SJCRH30 (cell line): Measurements from ENCODE around the gene ATP11A. TPM values are rescaled to one million over a fixed set of nuclear protein-coding genes. Genes with fewer than 3 reads are reported as not detected.

ENCODE experiments used
- DNase-seq, 2 experiments: peaks; one replicate each; pipeline ENCODE4 v3.0.0-alpha.2; 2015 to 2020
- H3K27ac ChIP-seq: fragments of 250-450 bp; sonication (Bioruptor Pico); 2 replicates; pipeline ENCODE4 v1.5.1; 2020; ENCODE audit warnings: mild to moderate bottlenecking, moderate library complexity
- H3K27me3 ChIP-seq: fragments of 250-450 bp; sonication (Bioruptor Pico); 2 replicates; pipeline ENCODE4 v1.5.1; 2020; ENCODE audit warnings: mild to moderate bottlenecking, moderate library complexity
- H3K36me3 ChIP-seq: fragments of 250-450 bp; sonication (Bioruptor Pico); 2 replicates; pipeline ENCODE4 v1.5.1; 2020; ENCODE audit warnings: mild to moderate bottlenecking, moderate library complexity
- H3K4me1 ChIP-seq: fragments of 250-450 bp; sonication (Bioruptor Pico); 2 replicates; pipeline ENCODE4 v1.5.1; 2020; ENCODE audit warnings: mild to moderate bottlenecking, moderate library complexity
- H3K4me3 ChIP-seq: fragments of 250-450 bp; sonication (Bioruptor Pico); 2 replicates; pipeline ENCODE4 v1.5.1; 2020; ENCODE audit warnings: mild to moderate bottlenecking, moderate library complexity
- H3K9me3 ChIP-seq: fragments of 250-450 bp; sonication (Bioruptor Pico); replicated peaks from 2 replicates; pipeline ENCODE4 v1.5.1; 2020; ENCODE audit warnings: mild to moderate bottlenecking, moderate library complexity
- total RNA-seq: library from RNA; depleted of rRNA; stranded (reverse); fragments of >200 nt; shearing (Covaris generic); gene quantifications from 2 replicates; pipeline ENCODE4 v1.2.3, GENCODE V29; 2014

ATP11A gene
- total RNA-seq, 1 experiment from 2014 or later, result 14.2 TPM

DNA sequence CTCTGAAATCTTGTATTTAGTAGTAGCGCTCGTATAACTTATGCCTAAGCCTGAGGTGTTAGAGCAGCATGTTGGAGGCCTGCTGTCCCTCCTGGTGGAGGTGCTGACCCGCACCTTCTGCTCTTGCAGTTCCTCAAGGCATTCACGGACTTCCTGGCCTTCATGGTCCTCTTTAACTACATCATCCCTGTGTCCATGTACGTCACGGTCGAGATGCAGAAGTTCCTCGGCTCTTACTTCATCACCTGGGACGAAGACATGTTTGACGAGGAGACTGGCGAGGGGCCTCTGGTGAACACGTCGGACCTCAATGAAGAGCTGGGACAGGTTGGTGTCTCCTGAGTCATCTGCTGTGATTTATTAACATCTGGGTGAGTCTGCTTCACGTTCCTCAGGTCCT, 136.7 kb downstream of the ATP11A start:
- DNase-seq, result no peak
- H3K27me3 ChIP-seq, result no peaks in the 10 kb centered on the region
- no peak overlapping the region for H3K4me3 ChIP-seq
- no peaks in the 10 kb centered on the region for H3K4me1 ChIP-seq
- no peak overlapping the region for H3K27ac ChIP-seq
- no peaks in the 10 kb centered on the region for H3K36me3 ChIP-seq
- H3K9me3 ChIP-seq, result no peaks in the 10 kb centered on the region

DNA sequence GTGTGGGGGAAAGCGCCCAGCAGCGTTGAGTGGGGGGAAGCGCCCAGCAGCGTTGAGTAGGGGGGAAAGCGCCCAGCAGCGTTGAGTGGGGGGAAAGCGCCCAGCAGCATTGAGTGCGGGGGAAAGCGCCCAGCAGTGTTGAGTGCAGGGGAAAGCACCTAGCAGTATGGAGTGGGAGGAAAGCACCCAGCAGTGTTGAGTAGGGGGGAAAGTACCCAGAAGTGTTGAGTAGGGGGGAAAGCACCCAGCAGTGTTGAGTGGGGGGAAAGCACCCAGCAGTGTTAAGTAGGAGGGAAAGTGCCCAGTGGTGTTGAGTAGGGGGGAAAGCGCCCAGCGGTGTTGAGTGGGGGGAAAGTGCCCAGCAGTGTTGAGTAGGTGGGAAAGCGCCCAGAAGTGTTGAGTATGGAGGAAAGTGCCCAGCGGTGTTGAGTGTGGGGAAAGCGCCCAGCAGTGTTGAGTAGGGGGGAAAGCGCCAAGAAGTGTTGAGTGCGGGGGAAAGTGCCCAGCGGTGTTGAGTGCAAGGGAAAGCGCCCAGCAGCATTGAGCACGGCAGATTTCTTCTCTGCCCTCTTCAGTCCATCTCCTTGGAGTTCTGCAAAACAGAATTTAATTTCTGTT, 138.4 kb downstream of the ATP11A start:
- no peaks in the 10 kb centered on the region for H3K9me3 ChIP-seq
- no peak overlapping the region for H3K4me3 ChIP-seq
- H3K27ac ChIP-seq, result no peak overlapping the region
- no peaks in the 10 kb centered on the region for H3K27me3 ChIP-seq
- H3K36me3 ChIP-seq, result peaks cover 8% of the 10 kb centered on the region; the same call in 1 of the 2 replicates
- DNase-seq, result no peak
- H3K4me1 ChIP-seq, result no peaks in the 10 kb centered on the region

DNA sequence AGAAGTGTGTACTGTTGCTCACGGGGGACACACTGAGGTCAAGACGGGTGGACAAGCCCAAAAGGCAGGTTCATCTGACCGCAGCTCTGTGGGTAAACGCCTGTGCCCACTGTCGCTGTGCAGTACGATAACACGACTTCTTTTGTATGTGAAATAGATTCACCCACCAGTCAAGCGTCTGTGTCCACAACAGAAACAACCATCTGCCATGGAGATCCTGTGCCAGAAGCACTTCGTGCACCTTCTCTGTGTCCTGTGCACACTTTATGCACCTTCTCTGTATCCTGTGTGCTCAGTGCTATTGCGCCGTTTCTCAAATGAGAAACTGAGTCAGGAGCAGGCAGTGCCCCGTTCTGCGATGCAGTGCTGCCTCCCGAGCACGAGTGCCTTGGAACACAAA, 138.9 kb downstream of the ATP11A start:
- Histone ChIP-seq H3K36me3 (peaks cover 11% of the 10 kb centered on the region; the same call in 1 of the 2 replicates), H3K4me3 (no peak overlapping the region), H3K27me3 (no peaks in the 10 kb centered on the region), H3K4me1 (no peaks in the 10 kb centered on the region), H3K9me3 (no peaks in the 10 kb centered on the region), H3K27ac (no peak overlapping the region)
- DNase-seq, result no peak

DNA sequence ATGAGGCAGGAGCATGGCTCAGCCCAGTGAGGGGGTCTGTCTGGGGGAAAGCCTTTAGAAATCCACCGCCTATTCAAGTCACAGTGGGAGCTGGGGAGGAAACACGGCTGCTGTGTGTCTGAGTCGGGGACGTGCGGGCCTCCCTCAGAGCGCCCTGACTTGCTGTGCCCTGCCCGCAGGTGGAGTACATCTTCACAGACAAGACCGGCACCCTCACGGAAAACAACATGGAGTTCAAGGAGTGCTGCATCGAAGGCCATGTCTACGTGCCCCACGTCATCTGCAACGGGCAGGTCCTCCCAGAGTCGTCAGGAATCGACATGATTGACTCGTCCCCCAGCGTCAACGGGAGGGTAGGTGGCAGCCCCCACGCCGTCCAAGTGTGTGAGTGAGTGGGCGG, 141.4 kb downstream of the ATP11A start:
- Histone ChIP-seq H3K4me1 (no peaks in the 10 kb centered on the region), H3K4me3 (no peak overlapping the region), H3K27ac (no peak overlapping the region), H3K9me3 (no peaks in the 10 kb centered on the region), H3K36me3 (peaks cover 11% of the 10 kb centered on the region; the same call in 1 of the 2 replicates), H3K27me3 (no peaks in the 10 kb centered on the region)
- DNase-seq, result no peak

DNA sequence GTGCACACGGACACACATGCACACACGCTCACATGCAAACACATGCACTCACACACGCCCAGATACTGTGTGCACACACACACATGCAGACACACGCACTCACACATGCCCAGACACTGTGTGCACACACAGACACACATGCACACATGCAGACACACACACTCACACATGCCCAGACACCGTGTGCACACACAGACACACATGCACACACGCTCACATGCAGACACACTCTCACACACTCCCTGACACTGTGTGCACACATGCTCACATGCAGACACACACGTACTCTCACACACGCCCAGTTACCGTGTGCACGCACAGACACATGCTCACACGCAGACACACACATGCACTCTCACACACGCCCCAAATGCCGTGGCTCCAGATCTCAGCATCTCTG, 142.0 kb downstream of the ATP11A start:
- Histone ChIP-seq H3K36me3 (peaks cover 11% of the 10 kb centered on the region; the same call in 1 of the 2 replicates), H3K9me3 (no peaks in the 10 kb centered on the region), H3K27ac (no peak overlapping the region), H3K27me3 (no peaks in the 10 kb centered on the region), H3K4me3 (no peak overlapping the region), H3K4me1 (no peaks in the 10 kb centered on the region)
- no peak for DNase-seq

DNA sequence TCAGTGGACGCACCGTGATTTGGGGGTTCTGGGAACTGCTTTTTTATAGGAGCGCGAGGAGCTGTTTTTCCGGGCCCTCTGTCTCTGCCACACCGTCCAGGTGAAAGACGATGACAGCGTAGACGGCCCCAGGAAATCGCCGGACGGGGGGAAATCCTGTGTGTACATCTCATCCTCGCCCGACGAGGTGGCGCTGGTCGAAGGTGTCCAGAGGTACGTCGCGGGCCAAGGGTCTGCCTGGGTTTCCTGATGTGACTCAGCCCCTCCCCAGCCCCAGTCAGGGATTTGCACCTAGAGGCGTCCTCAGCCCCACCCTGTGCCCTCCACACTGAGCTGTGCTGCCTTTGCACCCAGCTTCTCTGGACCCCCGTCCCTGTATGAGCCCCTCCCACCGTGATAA, 143.0 kb downstream of the ATP11A start:
- Histone ChIP-seq H3K9me3 (no peaks in the 10 kb centered on the region), H3K27ac (no peak overlapping the region), H3K27me3 (no peaks in the 10 kb centered on the region), H3K4me3 (no peak overlapping the region), H3K36me3 (peaks cover 11% of the 10 kb centered on the region; the same call in 1 of the 2 replicates), H3K4me1 (no peaks in the 10 kb centered on the region)
- DNase-seq, result no peak

DNA sequence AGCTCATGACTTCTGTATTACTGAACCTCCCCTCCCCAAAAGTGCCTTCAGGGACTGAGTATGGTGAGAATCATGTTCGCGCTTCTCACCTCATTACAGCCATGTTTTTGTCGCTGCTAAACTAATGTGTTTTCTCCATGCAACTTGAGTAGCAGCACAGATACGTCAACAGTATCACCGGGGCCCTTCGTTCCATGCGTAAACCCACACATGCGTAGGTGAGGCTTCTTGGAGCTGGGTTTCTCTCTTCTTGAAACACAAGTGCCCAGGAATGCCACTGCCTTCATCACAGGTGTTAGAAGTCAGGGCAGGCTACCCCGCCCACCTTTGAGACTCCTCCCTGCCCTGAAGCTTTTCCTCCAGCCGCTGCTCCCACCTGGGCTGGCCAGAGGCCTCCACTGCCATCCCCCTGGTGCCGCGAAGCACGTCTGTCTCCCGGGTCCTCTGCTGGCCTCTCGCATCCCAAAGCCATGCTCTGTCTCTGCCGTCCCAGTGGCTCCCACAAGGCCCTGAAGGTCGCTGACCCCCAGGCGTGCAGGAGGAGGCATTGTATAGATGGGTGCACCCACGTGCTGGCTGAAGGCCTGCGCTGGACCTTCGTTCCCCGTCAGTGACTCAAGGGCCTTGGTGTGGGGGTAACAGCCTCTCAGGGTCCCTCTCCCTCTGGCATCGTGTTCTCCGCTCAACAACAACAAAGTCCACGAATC, 143.9 kb downstream of the ATP11A start:
- no peak for DNase-seq
- Histone ChIP-seq H3K9me3 (no peaks in the 10 kb centered on the region), H3K27me3 (no peaks in the 10 kb centered on the region), H3K4me3 (no peak overlapping the region), H3K27ac (no peak overlapping the region), H3K36me3 (peaks cover 11% of the 10 kb centered on the region; the same call in 1 of the 2 replicates), H3K4me1 (no peaks in the 10 kb centered on the region)

DNA sequence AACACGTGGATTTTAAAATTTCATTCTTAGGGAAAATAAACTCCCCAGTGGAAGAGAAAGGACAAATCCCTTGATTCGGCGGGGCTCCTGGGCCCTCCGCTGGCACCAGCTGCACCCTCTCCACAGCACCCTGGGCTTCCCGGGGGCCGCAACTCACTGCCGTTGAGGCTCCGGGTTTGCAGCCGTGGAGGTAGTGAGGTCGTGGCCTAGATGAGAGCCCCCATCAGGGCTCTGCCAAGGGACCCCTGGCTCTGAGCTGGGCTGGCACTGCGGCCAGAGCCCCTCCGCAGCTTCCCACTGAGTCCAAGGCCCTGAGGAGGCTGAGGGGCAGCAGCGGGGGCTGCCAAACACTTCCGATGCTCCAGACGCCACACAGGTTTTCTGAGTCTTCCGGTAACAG, 145.5 kb downstream of the ATP11A start:
- no peak for DNase-seq
- no peaks in the 10 kb centered on the region for H3K27me3 ChIP-seq

DNA sequence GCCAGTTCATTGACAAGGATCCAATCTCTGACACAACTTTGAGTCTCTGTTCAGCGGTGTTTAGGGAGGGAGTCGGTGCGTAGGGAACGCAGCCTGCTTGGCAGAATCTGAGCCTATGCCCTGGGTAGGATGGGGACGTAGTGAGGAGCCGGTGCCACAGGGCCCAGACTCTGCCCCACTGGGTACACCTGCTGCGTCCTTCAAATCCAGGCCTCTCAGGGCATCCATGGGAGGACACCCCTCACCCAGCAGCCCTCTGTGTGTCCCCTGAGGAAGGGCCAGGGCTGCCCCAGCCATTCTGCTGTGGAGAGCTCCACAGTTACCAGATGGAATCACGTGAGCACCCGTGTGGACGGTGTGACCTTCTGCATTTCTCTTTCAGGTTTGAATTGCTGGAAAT, 146.0 kb downstream of the ATP11A start:
- no peak for DNase-seq
- peaks cover 11% of the 10 kb centered on the region; the same call in 1 of the 2 replicates for H3K36me3 ChIP-seq

More for the DNA sequence above, 145.5 kb downstream of the ATP11A start:
- H3K36me3 ChIP-seq, result peaks cover 11% of the 10 kb centered on the region; the same call in 1 of the 2 replicates
- no peak overlapping the region for H3K27ac ChIP-seq
- H3K4me1 ChIP-seq, result no peaks in the 10 kb centered on the region
- no peak overlapping the region for H3K4me3 ChIP-seq
- no peaks in the 10 kb centered on the region for H3K9me3 ChIP-seq

DNA sequence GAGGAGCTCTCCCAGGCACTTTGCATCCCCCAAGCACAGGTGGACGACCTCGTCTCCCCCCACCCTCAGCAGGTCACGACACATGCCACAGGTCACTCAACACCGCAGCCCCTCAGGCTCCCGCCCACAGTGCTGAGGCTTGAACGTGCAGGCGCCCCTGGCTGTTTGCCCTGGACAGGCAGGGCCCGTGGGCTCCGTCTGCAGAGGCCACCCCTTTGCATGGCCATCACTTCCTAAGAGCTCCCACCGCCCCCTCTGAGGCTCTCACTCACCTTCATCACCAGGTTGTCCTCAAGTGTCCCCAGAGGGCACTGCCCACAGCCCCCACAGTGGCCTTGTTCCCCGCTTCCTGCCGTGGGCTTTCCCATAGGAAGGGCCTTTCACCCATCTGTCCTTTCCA, 147.1 kb downstream of the ATP11A start:
- Histone ChIP-seq H3K27ac (no peak overlapping the region), H3K9me3 (no peaks in the 10 kb centered on the region), H3K4me1 (no peaks in the 10 kb centered on the region), H3K27me3 (no peaks in the 10 kb centered on the region), H3K4me3 (no peak overlapping the region), H3K36me3 (peaks cover 10% of the 10 kb centered on the region; the same call in 1 of the 2 replicates)
- no peak for DNase-seq

More for the DNA sequence above, 146.0 kb downstream of the ATP11A start:
- Histone ChIP-seq H3K27ac (no peak overlapping the region), H3K27me3 (no peaks in the 10 kb centered on the region), H3K4me1 (no peaks in the 10 kb centered on the region), H3K4me3 (no peak overlapping the region), H3K9me3 (no peaks in the 10 kb centered on the region)

DNA sequence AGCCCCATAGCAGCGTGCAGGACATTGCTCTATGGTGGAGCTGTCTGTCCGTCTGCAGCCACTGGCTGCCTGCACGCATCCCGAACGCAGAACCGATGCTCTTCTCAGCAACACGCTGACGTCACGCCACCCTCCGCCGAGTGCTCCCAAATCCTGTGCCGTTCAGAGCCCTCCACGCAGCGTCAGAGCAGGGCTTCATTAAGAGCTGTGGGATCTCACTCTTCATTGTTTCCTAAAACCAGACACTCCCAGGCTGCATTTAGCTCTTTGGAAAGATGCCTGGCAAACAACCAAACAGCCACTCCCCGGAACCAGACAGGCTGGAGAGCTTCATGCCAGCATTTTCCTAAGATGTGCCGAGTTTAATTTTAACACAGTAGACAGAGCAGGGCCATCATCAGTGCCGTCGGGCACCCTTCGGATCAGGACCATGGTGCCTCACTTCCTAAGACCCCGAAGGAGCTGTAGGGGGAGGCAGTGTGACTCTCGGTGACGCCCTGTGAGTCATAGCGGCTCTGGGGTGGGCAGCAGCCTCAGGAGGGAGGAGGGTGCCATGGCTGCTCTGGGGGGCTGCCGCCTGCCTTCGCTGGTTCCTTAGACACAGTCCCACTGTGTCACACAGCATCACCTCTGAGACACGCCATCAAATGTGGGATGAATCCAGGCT, 147.7 kb downstream of the ATP11A start:
- Histone ChIP-seq H3K27ac (no peak overlapping the region), H3K36me3 (0 out of 2 replicates have a peak, but pooled peaks cover 5% of the 10 kb centered on the region), H3K4me3 (no peak overlapping the region), H3K27me3 (no peaks in the 10 kb centered on the region), H3K9me3 (no peaks in the 10 kb centered on the region), H3K4me1 (no peaks in the 10 kb centered on the region)
- DNase-seq, result no peak

DNA sequence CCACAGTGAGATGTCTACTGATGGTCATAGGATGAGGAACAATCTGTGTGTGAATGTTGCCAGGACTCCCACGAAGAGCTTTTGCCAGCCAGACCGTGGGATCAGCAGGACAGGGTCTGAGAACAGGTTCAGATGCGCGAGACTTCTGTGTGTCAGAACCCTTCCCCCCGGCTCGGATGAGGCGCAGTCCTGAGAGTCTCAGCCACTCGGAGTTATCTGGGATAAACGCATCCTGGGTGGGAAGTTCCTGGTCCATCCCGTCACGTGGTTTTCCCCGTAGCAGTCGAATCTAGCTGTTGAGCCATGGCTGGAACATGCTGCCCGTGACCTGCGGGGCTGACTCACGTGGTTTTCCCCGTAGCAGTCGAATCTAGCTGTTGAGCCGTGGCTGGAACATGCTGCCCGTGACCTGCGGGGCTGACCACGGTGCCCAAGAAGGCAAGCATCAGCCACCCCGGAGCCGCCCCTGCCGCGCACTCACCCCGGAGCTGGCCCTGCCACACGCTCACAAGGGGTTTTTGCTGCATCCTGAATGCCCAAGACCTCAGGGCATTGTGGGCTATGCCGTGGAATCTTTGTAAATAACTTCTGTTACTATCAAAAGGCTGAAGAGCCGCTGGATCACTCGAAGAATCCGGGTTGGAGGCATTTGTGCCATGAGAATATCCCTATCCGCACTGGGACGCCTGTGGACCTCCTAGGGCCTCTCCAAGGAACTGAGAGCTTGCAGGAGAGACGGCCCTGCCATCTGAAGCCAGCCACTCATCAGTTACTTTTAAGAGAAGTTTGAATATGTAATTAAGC, 148.4 kb downstream of the ATP11A start:
- no peak overlapping the region for H3K4me3 ChIP-seq
- 0 out of 2 replicates have a peak, but pooled peaks cover 2% of the 10 kb centered on the region for H3K36me3 ChIP-seq
- no peaks in the 10 kb centered on the region for H3K4me1 ChIP-seq
- H3K9me3 ChIP-seq, result no peaks in the 10 kb centered on the region
- no peak overlapping the region for H3K27ac ChIP-seq
- no peaks in the 10 kb centered on the region for H3K27me3 ChIP-seq
- DNase-seq, result no peak

DNA sequence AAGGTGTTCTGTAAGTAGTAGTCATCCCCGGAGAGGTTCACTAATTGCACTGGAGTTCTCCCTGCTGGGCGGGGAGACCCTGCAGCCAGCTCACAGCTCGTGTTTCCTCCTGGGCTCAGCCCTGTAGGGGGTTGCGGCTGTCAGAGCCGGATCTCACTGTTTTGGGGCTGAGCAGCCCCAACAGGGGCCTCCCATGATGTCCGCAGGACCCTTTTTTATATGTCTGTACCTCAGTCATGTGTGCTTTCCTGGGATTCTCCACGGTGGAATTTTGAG, 148.9 kb downstream of the ATP11A start:
- no peak overlapping the region for H3K4me3 ChIP-seq
- no peak overlapping the region for H3K27ac ChIP-seq
- no peaks in the 10 kb centered on the region for H3K4me1 ChIP-seq
- H3K27me3 ChIP-seq, result no peaks in the 10 kb centered on the region
- DNase-seq, result no peak
- H3K9me3 ChIP-seq, result no peaks in the 10 kb centered on the region
- H3K36me3 ChIP-seq, result no peaks in the 10 kb centered on the region

DNA sequence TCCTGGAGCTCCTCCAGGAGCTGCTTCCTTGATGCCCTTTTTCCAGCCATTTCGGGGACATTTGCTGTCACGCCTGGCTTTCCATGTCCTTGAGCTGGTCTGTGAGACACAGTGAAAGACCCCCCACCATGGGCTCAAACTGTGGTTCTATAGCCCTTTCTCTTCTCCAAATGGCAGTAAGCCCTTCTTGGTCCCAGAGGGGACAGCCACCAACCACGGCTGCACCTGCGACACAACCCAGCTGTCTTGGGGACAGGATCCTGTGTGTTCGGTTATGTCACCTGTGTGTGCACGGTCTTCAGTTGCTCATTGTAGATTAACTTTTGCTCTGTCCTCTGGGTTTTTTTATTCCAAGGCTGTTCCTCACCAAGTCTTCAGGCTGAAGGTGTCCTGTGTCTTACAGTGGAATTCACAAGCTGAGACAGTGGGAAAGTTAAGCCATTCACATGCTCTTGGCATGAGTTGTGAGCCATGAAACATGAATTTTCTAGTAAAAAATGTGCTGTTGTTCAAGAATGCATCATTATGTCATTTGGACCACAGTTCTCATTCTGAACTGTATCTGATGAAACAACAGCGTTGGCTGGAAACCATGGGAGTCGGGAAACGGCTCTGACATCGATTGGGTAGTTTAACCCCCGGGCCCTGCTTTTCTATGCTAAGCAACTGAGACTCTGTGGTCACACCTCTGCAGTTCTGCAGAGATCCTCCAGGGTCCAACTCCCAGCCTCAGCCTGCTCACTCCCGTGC, 149.7 kb downstream of the ATP11A start:
- no peak overlapping the region for H3K4me3 ChIP-seq
- no peaks in the 10 kb centered on the region for H3K27me3 ChIP-seq
- H3K36me3 ChIP-seq, result no peaks in the 10 kb centered on the region
- no peaks in the 10 kb centered on the region for H3K4me1 ChIP-seq
- DNase-seq, result no peak
- H3K9me3 ChIP-seq, result no peaks in the 10 kb centered on the region
- no peak overlapping the region for H3K27ac ChIP-seq
